ENCODE results near the gene DCP1A. TPM values are rescaled to one million over a fixed set of nuclear protein-coding genes. Genes with fewer than 3 reads are reported as not detected.

The DCP1A gene
- total RNA-seq, 4 donors from 2014 or later = 20.3 to 23.4 (median 22.5) TPM

DNA sequence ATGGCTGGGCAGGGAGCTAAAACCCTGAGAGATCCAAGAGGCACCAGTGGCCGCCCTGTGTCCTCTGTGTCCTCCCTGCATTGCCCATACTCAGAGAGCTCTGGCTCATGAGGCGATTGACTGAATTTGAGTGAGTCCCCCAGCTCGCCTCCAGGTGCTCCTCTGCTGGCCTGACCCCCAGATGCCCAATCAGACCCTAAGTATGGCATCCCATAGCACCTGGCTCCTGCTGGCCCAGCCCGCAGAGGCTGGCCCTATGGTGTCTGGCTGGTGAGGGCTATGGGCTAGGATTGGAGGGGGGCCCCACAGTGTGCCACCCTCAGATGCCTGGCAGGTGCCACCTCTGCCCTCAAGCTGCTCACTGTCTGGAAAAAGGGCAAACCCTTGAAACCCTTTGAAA lies 89.9 kb downstream of the DCP1A start:
- WGBS, 2 donors = 91 to 98% methylated on average over 4 of the region's 4 CpGs
- peak overlapping the region in 1 of 4 donors; percentile 92 for H3K27ac ChIP-seq
- no peaks in the 10 kb centered on the region for H3K9me3 ChIP-seq
- no peak for TF ChIP-seq EP300 (IDR thresholded peaks at IDR 0.05)
- TF ChIP-seq, protein P1, sequence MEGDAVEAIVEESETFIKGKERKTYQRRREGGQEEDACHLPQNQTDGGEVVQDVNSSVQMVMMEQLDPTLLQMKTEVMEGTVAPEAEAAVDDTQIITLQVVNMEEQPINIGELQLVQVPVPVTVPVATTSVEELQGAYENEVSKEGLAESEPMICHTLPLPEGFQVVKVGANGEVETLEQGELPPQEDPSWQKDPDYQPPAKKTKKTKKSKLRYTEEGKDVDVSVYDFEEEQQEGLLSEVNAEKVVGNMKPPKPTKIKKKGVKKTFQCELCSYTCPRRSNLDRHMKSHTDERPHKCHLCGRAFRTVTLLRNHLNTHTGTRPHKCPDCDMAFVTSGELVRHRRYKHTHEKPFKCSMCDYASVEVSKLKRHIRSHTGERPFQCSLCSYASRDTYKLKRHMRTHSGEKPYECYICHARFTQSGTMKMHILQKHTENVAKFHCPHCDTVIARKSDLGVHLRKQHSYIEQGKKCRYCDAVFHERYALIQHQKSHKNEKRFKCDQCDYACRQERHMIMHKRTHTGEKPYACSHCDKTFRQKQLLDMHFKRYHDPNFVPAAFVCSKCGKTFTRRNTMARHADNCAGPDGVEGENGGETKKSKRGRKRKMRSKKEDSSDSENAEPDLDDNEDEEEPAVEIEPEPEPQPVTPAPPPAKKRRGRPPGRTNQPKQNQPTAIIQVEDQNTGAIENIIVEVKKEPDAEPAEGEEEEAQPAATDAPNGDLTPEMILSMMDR (IDR thresholded peaks at IDR 0.05) = no peak
- no peak for TF ChIP-seq POLR2A (IDR thresholded peaks at IDR 0.05)
- DNase-seq (ENCODE audit: low spot score in 2 of 2) = no peak
- no peak overlapping the region for H3K4me3 ChIP-seq
- no peaks in the 10 kb centered on the region for H3K36me3 ChIP-seq
- no peaks in the 10 kb centered on the region for H3K27me3 ChIP-seq
- H3K4me1 ChIP-seq = peaks cover 0 to 63% (median 30%) of the 10 kb centered on the region in 4 donors

DNA sequence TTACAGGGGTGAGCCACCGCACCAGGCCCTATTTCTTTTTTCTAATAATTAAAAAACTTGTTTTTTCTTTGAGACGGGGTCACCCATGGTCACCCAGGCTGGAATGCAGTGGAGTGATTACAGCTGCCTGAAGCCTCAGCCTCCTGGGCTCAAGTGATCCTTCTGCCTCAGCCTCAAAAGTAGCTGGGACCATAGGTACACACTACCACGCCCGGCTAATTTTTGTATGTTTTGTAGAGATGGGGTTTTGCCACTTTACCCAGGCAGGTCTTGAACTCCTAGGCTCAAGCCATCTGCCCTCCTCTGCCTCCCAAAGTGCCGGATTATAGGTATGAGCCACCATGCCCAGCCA lies 90.7 kb downstream of the DCP1A start:
- WGBS, 2 donors = 78 to 81% methylated on average over 5 of the region's 5 CpGs
- H3K9me3 ChIP-seq = no peaks in the 10 kb centered on the region
- peak overlapping the region in 3 of 4 donors; percentile 82 to 92 (median 83) for H3K27ac ChIP-seq
- no peak overlapping the region for H3K4me3 ChIP-seq
- no peaks in the 10 kb centered on the region for H3K36me3 ChIP-seq
- no peak for DNase-seq (ENCODE audit: low spot score in 2 of 2)
- no peaks in the 10 kb centered on the region for H3K27me3 ChIP-seq
- peaks cover 0 to 67% (median 37%) of the 10 kb centered on the region in 4 donors for H3K4me1 ChIP-seq
- TF ChIP-seq, protein P1 (IDR thresholded peaks at IDR 0.05) = no peak
- TF ChIP-seq EP300 (IDR thresholded peaks at IDR 0.05) (no peak), POLR2A (IDR thresholded peaks at IDR 0.05) (no peak)

DNA sequence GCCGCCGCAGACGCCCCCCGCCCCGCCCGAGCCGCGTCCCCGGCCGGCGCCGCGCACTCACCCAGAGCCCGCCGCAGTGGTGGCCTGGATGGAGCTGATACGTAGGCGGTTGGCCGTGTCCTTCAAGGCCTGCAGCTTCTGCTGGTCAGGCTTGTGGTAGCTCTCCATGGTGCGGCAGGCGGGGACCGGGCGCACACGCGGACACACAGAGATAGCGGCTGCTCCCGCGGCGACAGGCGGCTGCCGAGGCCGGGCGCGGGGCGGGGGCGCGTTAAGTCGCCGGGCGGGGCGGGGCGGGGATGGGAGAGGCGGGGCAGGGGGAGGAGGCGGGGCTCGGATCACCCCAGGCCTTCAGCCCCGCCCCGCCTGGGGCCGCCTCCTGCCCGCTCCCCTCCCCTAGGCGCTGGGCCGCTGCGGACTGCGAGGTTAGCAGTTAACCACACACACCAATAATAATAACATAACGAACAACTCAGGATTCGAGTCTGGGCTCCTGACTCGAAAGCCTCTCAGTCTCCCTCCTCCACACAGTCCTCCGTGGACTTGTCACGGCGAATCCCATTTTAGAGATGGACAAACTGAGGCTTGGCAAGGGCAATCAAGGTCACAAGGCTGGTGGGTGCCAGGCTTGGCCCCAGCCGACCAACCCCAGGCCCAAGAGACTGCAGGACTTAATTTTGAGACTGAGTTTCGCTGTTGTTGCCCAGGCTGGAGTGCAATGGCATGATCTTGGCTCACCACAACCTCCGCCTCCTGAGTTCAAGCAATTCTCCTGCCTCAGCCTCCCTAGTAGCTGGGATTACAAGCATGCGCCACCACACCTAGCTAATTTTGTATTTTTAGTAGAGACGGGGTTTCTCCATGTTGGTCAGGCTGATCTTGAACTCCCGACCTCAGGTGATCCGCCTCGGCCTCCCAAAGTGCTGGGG lies 91.3 kb downstream of the DCP1A start, which contains the start of gene TKT:
TKT (minus strand) TSS at position 248 of the 929 bp plus-strand sequence; CDS start at position 168, 80 bp downstream.
- TF ChIP-seq EP300 (IDR thresholded peaks at IDR 0.05) (peak in 1 of 2 donors; percentile 87), POLR2A (IDR thresholded peaks at IDR 0.05) (peak; percentile 13 to 70)
- TF ChIP-seq, protein P1 (IDR thresholded peaks at IDR 0.05) = no peak
- no peaks in the 10 kb centered on the region for H3K27me3 ChIP-seq
- peak within 1 kb of the TSS; percentile 74 to 94 (median 82) for H3K4me3 ChIP-seq
- no peaks in the 10 kb centered on the region for H3K9me3 ChIP-seq
- peak; percentile 76 to 77 for DNase-seq (ENCODE audit: low spot score in 2 of 2)
- H3K27ac ChIP-seq = peak within 1 kb of the TSS; percentile 77 to 92 (median 82)
- no peaks in the 10 kb centered on the region for H3K36me3 ChIP-seq
- WGBS, 2 donors = 30 to 46% methylated on average over 18 to 26 of the region's 66 CpGs
- H3K4me1 ChIP-seq = peaks cover 0 to 71% (median 42%) of the 10 kb centered on the region in 4 donors

DNA sequence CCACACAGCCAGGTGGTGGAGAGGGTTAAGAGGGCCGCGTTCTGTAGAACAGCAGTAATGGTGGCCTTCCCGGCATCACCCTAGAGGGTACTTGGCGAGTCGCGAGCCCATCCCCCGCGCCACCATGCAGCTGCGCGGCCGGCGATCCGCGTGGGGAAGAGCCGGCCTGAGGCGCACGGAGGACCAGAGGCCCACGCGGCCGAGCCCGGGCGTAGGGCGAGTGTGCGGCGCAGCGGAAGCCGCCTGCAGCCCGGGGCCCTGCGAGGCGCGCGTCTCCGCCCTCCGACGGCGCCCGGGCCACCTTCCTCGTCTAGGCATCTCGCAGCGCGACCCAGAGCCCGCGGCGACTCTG lies 91.9 kb downstream of the DCP1A start:
- Histone ChIP-seq H3K27me3 (no peaks in the 10 kb centered on the region), H3K9me3 (no peaks in the 10 kb centered on the region), H3K4me3 (peak overlapping the region; percentile 74 to 94 (median 82)), H3K36me3 (no peaks in the 10 kb centered on the region), H3K27ac (peak overlapping the region; percentile 77 to 92 (median 82)), H3K4me1 (peaks cover 0 to 75% (median 46%) of the 10 kb centered on the region in 4 donors)
- DNase-seq (ENCODE audit: low spot score in 2 of 2) = no peak
- TF ChIP-seq, protein P1 (IDR thresholded peaks at IDR 0.05) = no peak
- no peak for TF ChIP-seq EP300 (IDR thresholded peaks at IDR 0.05)
- no peak for TF ChIP-seq POLR2A (IDR thresholded peaks at IDR 0.05)
- WGBS, 2 donors = 0% methylated on average over 4 to 16 of the region's 44 CpGs

Measured in tibial nerve (tissue), 4 donors.